Activated CD8-positive, alpha-beta T cell treated with anti-CD3 and anti-CD28 coated beads, Interleukin-2, amount 10 ng/mL, durations not matched to agents 7 days and 5 days (primary cell): ENCODE data around the gene TAF5L. TPM values are rescaled to one million over a fixed set of nuclear protein-coding genes. Genes with fewer than 3 reads are reported as not detected.

ENCODE experiments used
- ATAC-seq: fragments of 150-1000 bp; cut with Tn5 transposase; one replicate; pipeline ENCODE4 v1.10.0; 2021; ENCODE audit warnings: moderate library complexity
- CTCF ChIA-PET: fragments of 350-600 bp; sonication (Branson Sonifier 250); formaldehyde crosslinking; loops from one replicate; lab custom pipeline; 2021; ENCODE audit warnings: antibody characterized with exemption; lab: Charles Lee
- POLR2A ChIA-PET: fragments of 350-600 bp; sonication (Branson Sonifier 250); formaldehyde crosslinking; loops from one replicate; lab custom pipeline; 2021; ENCODE audit warnings: antibody characterized with exemption; lab: Charles Lee
- DNase-seq: peaks from one replicate; pipeline ENCODE4 v3.0.0-alpha.2; 2020
- H3K27ac Mint-ChIP-seq: one replicate; pipeline ENCODE4 v1.8.0; 2021; ENCODE audit warnings: mild to moderate bottlenecking, mixed read lengths
- H3K27me3 Mint-ChIP-seq: one replicate; pipeline ENCODE4 v1.8.0; 2021; ENCODE audit warnings: low read depth, mixed read lengths
- H3K36me3 Mint-ChIP-seq: one replicate; pipeline ENCODE4 v1.8.0; 2021; ENCODE audit warnings: low read depth, mixed read lengths
- H3K4me1 Mint-ChIP-seq: one replicate; pipeline ENCODE4 v1.8.0; 2021; ENCODE audit warnings: low read depth, mixed read lengths
- H3K4me3 Mint-ChIP-seq: one replicate; pipeline ENCODE4 v1.8.0; 2021; ENCODE audit warnings: mild to moderate bottlenecking, mixed read lengths
- H3K9me3 Mint-ChIP-seq: one replicate; pipeline ENCODE4 v1.8.0; 2022; ENCODE audit warnings: mixed read lengths; ENCODE audit not compliant: insufficient read depth
- total RNA-seq, 2 experiments: library from RNA; stranded (reverse); gene quantifications; one replicate each; pipeline ENCODE4 v1.2.3, GENCODE V29; 2021

TAF5L gene
- total RNA-seq, 2 experiments from 2014 or later, result 30.2 to 30.7 TPM

DNA sequence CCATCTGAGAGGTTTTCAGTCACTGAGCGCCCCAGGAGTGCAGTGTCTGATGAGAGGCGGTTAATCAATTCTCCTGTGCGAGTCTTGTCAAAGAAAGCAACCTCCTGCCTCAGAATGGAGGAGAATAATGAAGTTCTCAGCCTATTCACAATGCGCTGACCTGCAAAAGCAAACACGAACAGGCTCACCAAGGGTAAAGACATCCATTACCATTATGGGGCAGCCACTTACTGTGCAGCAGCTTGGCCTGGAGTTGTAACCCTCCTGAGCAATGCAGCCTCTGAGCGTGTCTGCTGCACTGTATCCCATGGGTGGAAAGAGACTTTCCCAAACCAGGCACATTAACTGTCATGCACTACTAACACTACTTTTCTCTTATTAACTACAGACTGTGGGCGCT is 78.4 kb downstream of the TAF5L start:
- CTCF ChIA-PET, result no interaction called here
- no peaks in the 10 kb centered on the region for H3K9me3 Mint-ChIP-seq
- POLR2A ChIA-PET, result no interaction called here
- H3K27me3 Mint-ChIP-seq, result no peaks in the 10 kb centered on the region
- ATAC-seq (no peak), DNase-seq (no peak)
- no peak overlapping the region for H3K4me3 Mint-ChIP-seq
- no peak overlapping the region for H3K27ac Mint-ChIP-seq
- peaks cover 41% of the 10 kb centered on the region for H3K36me3 Mint-ChIP-seq
- H3K4me1 Mint-ChIP-seq, result peaks cover 3% of the 10 kb centered on the region

DNA sequence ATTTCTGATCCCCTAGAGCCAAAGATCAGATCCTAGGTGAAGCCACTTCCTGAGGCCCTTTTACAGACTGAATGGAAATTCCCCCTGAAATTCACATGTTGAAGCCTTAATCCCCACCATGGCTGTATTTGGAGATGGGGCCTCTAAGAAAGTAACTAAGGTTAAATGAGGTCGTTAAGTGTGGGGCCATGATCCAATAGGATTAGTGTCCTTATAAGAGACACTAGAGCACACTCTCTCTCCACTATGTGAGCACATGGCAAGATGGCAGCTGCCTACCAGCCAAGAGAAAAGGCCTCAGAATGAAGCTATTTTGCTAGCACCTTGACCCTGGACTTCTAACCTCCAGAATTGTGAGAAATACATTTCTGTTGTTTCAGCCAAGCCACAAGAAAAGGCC is 81.3 kb downstream of the TAF5L start:
- POLR2A ChIA-PET, result no interaction called here

More for the DNA sequence above, 81.3 kb downstream of the TAF5L start:
- CTCF ChIA-PET, result interaction anchor here (0.6 to 1.4 kb wide), 2 partner anchors 13 to 24 kb away, joined by 3 read pairs; no protein-coding TSS in a partner anchor
- Mint-ChIP-seq H3K36me3 (peaks cover 51% of the 10 kb centered on the region), H3K27me3 (no peaks in the 10 kb centered on the region), H3K27ac (no peak overlapping the region), H3K4me3 (no peak overlapping the region), H3K9me3 (no peaks in the 10 kb centered on the region), H3K4me1 (peaks cover 10% of the 10 kb centered on the region)
- no peak for ATAC-seq
- DNase-seq, result no peak

Other genes with a start within 250 kb of the TAF5L start
- gene ACTA1, start 192.0 kb downstream of the TAF5L start, total RNA-seq, result not detected
- gene NUP133, start 117.8 kb downstream of the TAF5L start, total RNA-seq, result 10 to 100 TPM; 46.8 to 49.7 TPM
- gene ABCB10, start 67.4 kb downstream of the TAF5L start, total RNA-seq, result 10 to 100 TPM; 32.4 to 39.9 TPM
- gene URB2, start 125 bp upstream of the TAF5L start, total RNA-seq, result 10 to 100 TPM; 17.2 to 17.5 TPM